Measurements from ENCODE around the gene TPST1.

DNA sequence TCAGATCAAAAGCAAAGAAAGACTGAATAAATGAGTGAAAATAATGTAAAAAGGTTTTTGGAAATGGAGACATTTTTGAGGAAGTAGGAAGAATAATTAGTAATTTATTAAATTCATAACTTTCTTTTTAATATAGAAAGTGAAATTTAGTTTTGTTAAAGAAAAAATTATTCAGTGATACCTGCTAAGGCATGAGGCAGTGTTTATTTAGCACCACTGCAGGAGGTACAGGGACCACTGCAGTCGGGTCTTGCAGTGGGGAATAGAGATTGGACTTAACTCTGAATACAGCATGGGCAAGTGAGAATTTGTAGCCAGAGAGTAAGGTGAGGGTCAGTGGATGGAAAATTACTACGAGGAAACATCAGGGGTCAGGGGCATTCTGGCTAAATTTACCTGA is 39.9 kb downstream of the TPST1 start:
- TF ChIP-seq POLR2A (IDR thresholded peaks at IDR 0.05) (no peak), CTCF (IDR thresholded peaks at IDR 0.05) (no peak)
